Activated CD4-positive, CD25-positive, alpha-beta regulatory T cell (primary cell): ENCODE data around the gene RGS6.
"Not testable (repeated sequence)": the region's sequence is repeated elsewhere in the genome, so short reads cannot be mapped to it uniquely, and the experiment has no call there.

Experiments
- DNase-seq, 4 experiments: peaks; one replicate each; lab custom pipeline; 2025; lab: John Stamatoyannopoulos, UW

RGS6 gene

DNA sequence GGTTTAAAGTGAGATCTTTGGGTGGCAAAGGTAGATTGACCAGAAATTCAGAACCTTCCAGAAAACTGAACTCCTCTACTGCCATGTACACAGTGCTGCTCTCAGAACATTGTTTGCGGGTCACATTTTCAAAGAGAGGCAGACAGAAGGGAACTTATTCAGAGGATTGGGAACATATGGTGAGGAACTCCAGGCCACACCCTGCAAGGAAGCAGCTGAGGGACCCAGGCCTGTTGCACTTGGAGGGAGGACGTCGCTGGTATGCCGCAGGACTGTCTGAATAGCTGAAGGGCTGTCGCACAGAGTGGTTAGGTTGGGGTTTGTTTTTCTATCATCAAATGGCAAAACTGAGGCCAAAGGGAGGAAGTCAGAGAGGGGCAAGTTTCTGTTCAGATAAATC is 520.5 kb downstream of the RGS6 start:
- no peak for DNase-seq

GRCh38 chr14:72454388-72455160 is 522.3 kb downstream of the RGS6 start:
- no peak for DNase-seq

GRCh38 chr14:72457641-72458040 is 525.4 kb downstream of the RGS6 start:
- no peak for DNase-seq

- DNase-seq = no peak
Observed at GRCh38 chr14:72462056-72462455, 529.8 kb downstream of the RGS6 start.

GRCh38 chr14:72463291-72463866 is 531.1 kb downstream of the RGS6 start:
- DNase-seq = no peak

DNA sequence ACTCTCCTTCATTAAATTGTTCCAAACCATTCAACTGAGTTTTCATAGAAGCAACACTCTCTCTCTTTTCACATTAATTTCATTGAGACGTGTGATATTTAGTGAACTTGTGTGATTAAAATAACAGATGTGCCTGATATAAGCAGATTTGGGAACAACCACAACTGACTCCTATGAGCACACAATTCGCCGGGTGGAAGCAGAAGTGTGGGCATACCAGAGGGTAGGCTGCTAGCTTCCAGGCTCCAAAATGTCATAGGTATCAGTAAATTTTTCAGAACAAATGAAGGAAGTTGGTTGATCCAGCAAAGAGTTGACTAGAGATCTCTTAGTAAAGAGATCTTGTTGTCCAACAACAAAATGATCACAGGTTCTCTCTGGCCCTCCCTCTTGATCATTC is 532.0 kb downstream of the RGS6 start:
- no peak for DNase-seq

DNA sequence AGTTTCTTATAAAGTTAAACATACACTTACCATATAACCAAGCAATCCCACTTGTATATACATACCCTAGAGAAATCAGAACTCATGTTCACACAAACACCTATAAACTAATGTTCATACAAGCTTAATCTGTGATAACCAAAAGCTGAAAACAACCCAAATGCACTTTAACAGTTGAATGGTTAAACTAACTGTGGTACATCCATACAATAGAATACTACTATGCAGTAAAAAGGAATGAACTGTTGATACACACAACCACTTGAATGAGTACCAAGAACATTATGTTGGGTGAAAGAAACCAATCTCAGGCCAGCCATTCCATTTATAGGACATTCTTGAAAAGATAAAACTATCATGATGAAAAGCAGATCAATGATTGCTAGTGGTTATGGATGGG is 534.1 kb downstream of the RGS6 start:
- no peak for DNase-seq

GRCh38 chr14:72471346-72471745 is 539.1 kb downstream of the RGS6 start:
- DNase-seq = no peak

- DNase-seq = no peak
Observed at GRCh38 chr14:72472845-72473244, 540.6 kb downstream of the RGS6 start.

DNA sequence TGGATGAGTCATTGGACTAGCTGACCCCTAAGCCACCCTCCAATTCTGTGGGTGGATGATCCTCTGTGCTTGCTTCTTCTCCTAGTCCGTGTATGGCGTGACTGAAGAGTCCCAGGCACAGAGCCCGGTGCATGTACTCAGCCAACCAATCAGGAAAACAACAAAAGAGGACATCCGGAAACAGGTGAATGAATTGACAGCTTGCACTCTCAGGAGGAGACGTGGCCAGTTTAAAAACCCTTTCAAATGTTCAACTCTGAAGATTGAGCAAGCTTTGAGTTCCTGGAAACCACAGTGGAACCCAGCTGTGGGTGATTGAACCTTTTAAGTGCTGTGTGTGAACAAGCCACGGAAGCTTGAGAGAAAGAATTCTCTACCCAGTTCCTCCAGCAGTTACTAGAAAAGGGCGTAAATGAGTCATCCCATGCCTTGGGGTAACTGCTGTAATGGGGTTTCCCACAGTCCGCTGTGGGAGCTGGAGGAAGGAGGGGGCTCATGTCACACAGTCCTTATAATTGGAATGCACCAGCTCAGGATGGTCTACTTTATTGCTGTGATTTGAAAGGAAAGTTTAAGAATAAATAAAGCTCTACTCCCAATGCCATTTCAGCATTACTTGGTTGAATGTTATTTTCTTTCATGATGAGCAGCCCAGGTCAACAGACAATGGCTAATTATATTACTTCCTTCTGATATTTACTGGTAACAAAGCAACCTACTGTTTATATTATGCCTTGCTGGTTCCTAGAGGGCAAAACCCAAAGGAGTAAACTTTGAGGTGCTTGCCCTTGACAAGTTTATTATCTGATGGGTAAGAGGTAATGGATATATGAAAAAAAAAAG is 544.6 kb downstream of the RGS6 start:
- peak in 1 of 4 experiments; percentile 17 for DNase-seq

DNA sequence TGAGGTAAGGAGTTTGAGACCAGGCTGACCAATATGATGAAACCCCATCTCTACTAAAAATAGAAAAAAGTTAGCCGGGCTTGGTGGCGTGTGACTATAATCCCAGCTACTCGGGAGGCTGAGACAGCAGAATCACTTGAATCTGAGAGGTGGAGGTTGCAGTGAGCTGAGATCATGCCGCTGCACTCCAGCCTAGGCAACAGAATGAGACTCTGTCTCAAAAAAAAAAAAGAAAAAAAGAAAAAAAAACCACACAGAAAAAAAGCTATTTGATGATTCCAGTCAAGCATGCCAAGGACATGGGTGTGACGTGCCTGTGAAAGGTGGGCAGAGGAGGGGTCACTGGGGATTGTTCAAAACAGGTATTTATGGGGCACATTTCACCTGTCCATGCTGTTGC is 545.3 kb downstream of the RGS6 start:
- DNase-seq = not testable (repeated sequence)

GRCh38 chr14:72478471-72478893 is 546.3 kb downstream of the RGS6 start:
- no peak for DNase-seq

- DNase-seq = no peak
Observed at GRCh38 chr14:72479461-72479931, 547.3 kb downstream of the RGS6 start.

GRCh38 chr14:72480464-72481243 is 548.4 kb downstream of the RGS6 start:
- DNase-seq = no peak

GRCh38 chr14:72483311-72483710 is 551.1 kb downstream of the RGS6 start:
- no peak for DNase-seq

DNA sequence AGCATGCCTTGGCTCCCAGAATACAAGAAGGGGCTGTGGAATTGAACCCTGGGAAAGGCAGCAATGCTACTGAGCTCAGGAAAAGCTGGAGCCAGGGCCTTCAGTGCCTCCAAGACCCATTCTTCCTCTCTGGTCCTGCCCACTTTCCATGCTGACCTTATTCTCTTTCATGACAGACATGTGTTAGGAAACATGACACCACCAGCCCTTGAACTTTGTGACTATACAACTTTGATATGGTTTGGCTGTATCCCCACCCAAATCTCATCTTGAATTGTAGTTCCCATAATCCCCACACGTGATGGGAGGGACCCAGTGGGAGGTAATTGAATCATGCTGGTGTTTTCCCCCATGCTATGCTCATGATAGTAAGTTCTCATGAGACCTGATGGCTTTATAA is 553.5 kb downstream of the RGS6 start:
- DNase-seq = no peak

DNA sequence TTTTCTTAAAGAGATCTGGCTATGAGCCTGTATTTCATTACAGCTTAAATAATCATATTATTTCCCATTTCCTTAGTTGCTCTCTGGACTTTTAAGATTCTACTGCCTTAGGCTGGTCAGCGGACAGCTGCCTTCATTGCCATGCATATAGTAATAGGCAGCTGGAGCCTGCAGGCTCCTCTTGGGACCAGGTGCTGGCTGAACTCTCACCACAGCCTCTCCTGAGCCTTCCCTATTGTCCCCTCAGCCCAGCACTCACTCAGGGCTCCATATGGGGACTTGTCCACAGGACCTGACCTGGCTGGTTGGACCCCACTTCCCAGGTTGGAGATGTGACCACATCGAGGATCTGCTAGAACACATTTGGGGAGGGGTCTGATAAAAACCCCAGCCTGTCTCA is 556.3 kb downstream of the RGS6 start:
- DNase-seq = no peak

- DNase-seq = no peak
Observed at GRCh38 chr14:72492196-72492595, 560.0 kb downstream of the RGS6 start.

DNA sequence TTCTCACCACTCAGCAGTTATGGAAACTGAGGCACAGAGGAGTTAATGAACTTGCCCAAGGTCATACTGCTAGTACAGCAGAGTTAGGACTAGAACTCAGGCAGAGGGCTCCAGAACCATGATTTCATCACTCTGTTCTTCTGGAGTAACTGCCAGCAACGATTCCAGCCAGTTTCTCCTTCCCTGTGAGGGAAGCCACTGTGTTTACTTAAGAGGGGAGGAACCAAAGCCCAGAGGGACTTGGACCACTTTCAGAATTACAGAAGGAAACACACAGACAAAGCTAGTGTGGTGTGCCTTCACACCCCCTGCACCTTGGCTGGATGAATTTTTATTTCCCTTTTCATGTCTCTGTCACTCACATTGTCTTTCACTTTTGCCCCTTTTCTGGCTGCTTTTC is 563.4 kb downstream of the RGS6 start:
- no peak for DNase-seq

DNA sequence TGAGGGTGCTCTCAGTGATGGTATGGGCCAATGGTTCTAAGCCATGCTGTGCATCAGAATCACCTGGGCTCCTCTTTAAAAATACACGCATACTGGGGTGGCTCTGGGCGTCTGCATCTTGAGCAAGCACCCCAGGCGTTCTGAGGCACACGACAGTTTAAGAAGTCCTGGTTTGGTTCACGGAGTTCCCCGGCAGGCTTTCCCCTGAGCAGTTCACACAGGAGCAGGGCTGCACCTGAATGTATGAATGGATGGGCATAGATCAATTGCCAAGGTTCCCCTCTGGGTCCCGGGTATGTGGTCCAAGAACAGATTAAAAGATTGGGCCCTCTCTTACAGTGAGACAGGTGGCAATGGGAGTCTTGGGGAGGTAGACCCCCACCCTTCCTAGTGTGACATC is 566.4 kb downstream of the RGS6 start:
- DNase-seq = no peak

DNA sequence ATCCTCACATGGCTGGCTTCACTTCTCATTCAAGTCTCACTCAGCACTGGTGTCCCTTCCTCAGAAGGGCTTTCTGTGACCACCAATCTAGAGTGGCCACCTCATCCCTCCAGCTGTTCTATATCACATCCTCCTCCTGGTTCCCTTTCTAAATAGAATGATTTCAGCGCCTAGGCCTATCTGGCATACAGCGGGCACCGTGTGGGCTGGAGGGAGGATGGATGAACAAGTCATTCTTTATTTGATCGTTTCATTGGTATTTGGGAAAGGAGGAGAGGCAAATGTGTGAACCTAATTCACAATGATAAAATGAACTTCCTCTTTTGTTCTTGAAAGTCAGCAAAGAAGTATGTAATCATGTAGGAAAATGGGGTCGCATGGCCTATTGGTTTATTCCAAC is 567.5 kb downstream of the RGS6 start:
- DNase-seq = no peak

DNA sequence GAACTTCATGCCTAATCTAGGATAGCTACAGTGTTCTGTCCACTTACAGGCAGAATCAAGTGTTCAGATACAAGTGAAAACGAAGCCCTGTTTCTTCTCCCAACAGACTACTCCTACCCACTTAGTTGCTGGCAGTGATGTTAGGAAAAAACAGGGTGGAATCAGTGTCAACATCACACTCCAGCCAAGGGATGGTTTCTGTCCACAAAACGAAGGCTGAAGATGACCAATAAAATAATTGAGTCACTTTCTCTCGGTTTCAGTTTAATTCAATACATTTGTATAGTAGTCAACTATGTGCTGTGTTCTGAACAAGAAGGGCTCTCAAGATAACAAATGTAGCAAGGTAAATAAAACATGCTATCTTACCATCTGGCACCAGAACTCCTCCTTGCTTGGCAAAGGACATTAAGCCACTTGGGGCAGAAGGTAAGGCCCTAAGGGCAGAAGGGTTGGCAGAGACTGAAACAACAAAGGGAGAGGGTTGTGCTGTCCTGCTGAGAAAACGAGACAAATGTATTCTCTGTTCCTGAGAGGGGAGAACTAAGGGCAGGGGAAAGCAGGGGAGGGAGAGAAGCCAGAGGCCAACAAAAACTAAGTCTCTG is 568.1 kb downstream of the RGS6 start:
- DNase-seq = no peak
